Stimulated activated memory B cell treated with anti-CD40 and anti-IgM and Interleukin-4, amounts not matched to agents 10 μg/mL and 1 μg/mL and 100 μg/mL, for 72 hours (primary cell): ENCODE measurements around the gene TACR2.

Experiments
- ATAC-seq: fragments of 150-1000 bp; cut with Tn5 transposase; 2 replicates; pipeline ENCODE4 v1.10.0; 2021
- H3K27ac Mint-ChIP-seq: one replicate; pipeline ENCODE4 v1.8.0; 2022; ENCODE audit warnings: mild to moderate bottlenecking, mixed read lengths
- H3K27me3 Mint-ChIP-seq: one replicate; pipeline ENCODE4 v1.8.0; 2022; ENCODE audit warnings: mixed read lengths
- H3K36me3 Mint-ChIP-seq: one replicate; pipeline ENCODE4 v1.8.0; 2022; ENCODE audit warnings: mixed read lengths
- H3K4me1 Mint-ChIP-seq: one replicate; pipeline ENCODE4 v1.8.0; 2022; ENCODE audit warnings: mixed read lengths
- H3K4me3 Mint-ChIP-seq: one replicate; pipeline ENCODE4 v1.8.0; 2022; ENCODE audit warnings: mild to moderate bottlenecking, moderate library complexity, mixed read lengths
- H3K9me3 Mint-ChIP-seq: one replicate; pipeline ENCODE4 v1.8.0; 2022; ENCODE audit warnings: mixed read lengths

Gene TACR2

GRCh38 chr10:69437321-69438259, 20.9 kb upstream of the TACR2 start:
- Mint-ChIP-seq H3K9me3 (no peaks in the 10 kb centered on the region), H3K4me1 (no peaks in the 10 kb centered on the region), H3K27me3 (peaks cover 61% of the 10 kb centered on the region), H3K4me3 (no peak overlapping the region), H3K36me3 (no peaks in the 10 kb centered on the region), H3K27ac (no peak overlapping the region)
- ATAC-seq, result no peak

- no peaks in the 10 kb centered on the region for H3K9me3 Mint-ChIP-seq
- no peak overlapping the region for H3K4me3 Mint-ChIP-seq
- H3K27me3 Mint-ChIP-seq, result peaks cover 49% of the 10 kb centered on the region
- no peak for ATAC-seq
- no peaks in the 10 kb centered on the region for H3K36me3 Mint-ChIP-seq
- no peaks in the 10 kb centered on the region for H3K4me1 Mint-ChIP-seq
- no peak overlapping the region for H3K27ac Mint-ChIP-seq
Measured at GRCh38 chr10:69435966-69436520, 19.3 kb upstream of the TACR2 start.

- H3K27me3 Mint-ChIP-seq, result peaks cover 47% of the 10 kb centered on the region
- no peaks in the 10 kb centered on the region for H3K4me1 Mint-ChIP-seq
- H3K4me3 Mint-ChIP-seq, result no peak overlapping the region
- no peaks in the 10 kb centered on the region for H3K36me3 Mint-ChIP-seq
- no peak for ATAC-seq
- no peak overlapping the region for H3K27ac Mint-ChIP-seq
- H3K9me3 Mint-ChIP-seq, result no peaks in the 10 kb centered on the region
Measured at GRCh38 chr10:69434926-69435325, 18.2 kb upstream of the TACR2 start.

GRCh38 chr10:69434169-69434568, 17.5 kb upstream of the TACR2 start:
- peaks cover 39% of the 10 kb centered on the region for H3K27me3 Mint-ChIP-seq
- no peak overlapping the region for H3K27ac Mint-ChIP-seq
- no peaks in the 10 kb centered on the region for H3K4me1 Mint-ChIP-seq
- no peak overlapping the region for H3K4me3 Mint-ChIP-seq
- no peak for ATAC-seq
- H3K9me3 Mint-ChIP-seq, result no peaks in the 10 kb centered on the region
- H3K36me3 Mint-ChIP-seq, result no peaks in the 10 kb centered on the region

- Mint-ChIP-seq H3K4me3 (no peak overlapping the region), H3K27ac (no peak overlapping the region), H3K4me1 (peaks cover 15% of the 10 kb centered on the region), H3K9me3 (peaks cover 3% of the 10 kb centered on the region), H3K27me3 (no peaks in the 10 kb centered on the region), H3K36me3 (no peaks in the 10 kb centered on the region)
- ATAC-seq, result no peak
Measured at GRCh38 chr10:69428165-69428564, 11.4 kb upstream of the TACR2 start.

- Mint-ChIP-seq H3K9me3 (peaks cover 3% of the 10 kb centered on the region), H3K27me3 (no peaks in the 10 kb centered on the region), H3K4me3 (no peak overlapping the region), H3K27ac (no peak overlapping the region), H3K4me1 (peaks cover 15% of the 10 kb centered on the region), H3K36me3 (no peaks in the 10 kb centered on the region)
- ATAC-seq, result no peak
Measured at GRCh38 chr10:69426376-69426727, 9.6 kb upstream of the TACR2 start.

GRCh38 chr10:69425511-69426298, 9.0 kb upstream of the TACR2 start:
- Mint-ChIP-seq H3K27ac (no peak overlapping the region), H3K4me3 (no peak overlapping the region), H3K36me3 (no peaks in the 10 kb centered on the region), H3K4me1 (peaks cover 15% of the 10 kb centered on the region), H3K27me3 (no peaks in the 10 kb centered on the region), H3K9me3 (peaks cover 3% of the 10 kb centered on the region)
- no peak for ATAC-seq

GRCh38 chr10:69425041-69425440, 8.3 kb upstream of the TACR2 start:
- Mint-ChIP-seq H3K27me3 (no peaks in the 10 kb centered on the region), H3K27ac (no peak overlapping the region), H3K4me3 (no peak overlapping the region), H3K9me3 (peaks cover 3% of the 10 kb centered on the region), H3K36me3 (no peaks in the 10 kb centered on the region), H3K4me1 (peaks cover 15% of the 10 kb centered on the region)
- ATAC-seq, result no peak

- H3K36me3 Mint-ChIP-seq, result no peaks in the 10 kb centered on the region
- peaks cover 15% of the 10 kb centered on the region for H3K4me1 Mint-ChIP-seq
- H3K27me3 Mint-ChIP-seq, result no peaks in the 10 kb centered on the region
- H3K4me3 Mint-ChIP-seq, result no peak overlapping the region
- no peak overlapping the region for H3K27ac Mint-ChIP-seq
- H3K9me3 Mint-ChIP-seq, result peaks cover 3% of the 10 kb centered on the region
- no peak for ATAC-seq
Measured at GRCh38 chr10:69422676-69423075, 6.0 kb upstream of the TACR2 start.

GRCh38 chr10:69421611-69422308, 5.0 kb upstream of the TACR2 start:
- Mint-ChIP-seq H3K4me1 (peaks cover 15% of the 10 kb centered on the region), H3K4me3 (no peak overlapping the region), H3K27me3 (no peaks in the 10 kb centered on the region), H3K9me3 (peaks cover 3% of the 10 kb centered on the region), H3K36me3 (no peaks in the 10 kb centered on the region), H3K27ac (no peak overlapping the region)
- ATAC-seq, result no peak

GRCh38 chr10:69419744-69420126, 3.0 kb upstream of the TACR2 start:
- Mint-ChIP-seq H3K36me3 (no peaks in the 10 kb centered on the region), H3K9me3 (peaks cover 3% of the 10 kb centered on the region), H3K4me1 (peaks cover 8% of the 10 kb centered on the region), H3K4me3 (no peak overlapping the region), H3K27me3 (peaks cover 9% of the 10 kb centered on the region), H3K27ac (no peak overlapping the region)
- ATAC-seq, result no peak

- H3K27me3 Mint-ChIP-seq, result peaks cover 9% of the 10 kb centered on the region
- peaks cover 6% of the 10 kb centered on the region for H3K4me1 Mint-ChIP-seq
- H3K4me3 Mint-ChIP-seq, result no peak overlapping the region
- H3K36me3 Mint-ChIP-seq, result no peaks in the 10 kb centered on the region
- ATAC-seq, result no peak
- peaks cover 3% of the 10 kb centered on the region for H3K9me3 Mint-ChIP-seq
- no peak overlapping the region for H3K27ac Mint-ChIP-seq
Measured at GRCh38 chr10:69419096-69419743, 2.5 kb upstream of the TACR2 start.

GRCh38 chr10:69418052-69418752, 1.5 kb upstream of the TACR2 start:
- Mint-ChIP-seq H3K36me3 (no peaks in the 10 kb centered on the region), H3K9me3 (no peaks in the 10 kb centered on the region), H3K4me3 (no peak overlapping the region), H3K4me1 (peaks cover 4% of the 10 kb centered on the region), H3K27me3 (peaks cover 9% of the 10 kb centered on the region), H3K27ac (no peak overlapping the region)
- no peak for ATAC-seq

- peaks cover 7% of the 10 kb centered on the region for H3K4me1 Mint-ChIP-seq
- H3K27ac Mint-ChIP-seq, result no peak overlapping the region
- H3K27me3 Mint-ChIP-seq, result peaks cover 9% of the 10 kb centered on the region
- no peak for ATAC-seq
- H3K4me3 Mint-ChIP-seq, result no peak overlapping the region
- no peaks in the 10 kb centered on the region for H3K9me3 Mint-ChIP-seq
- no peaks in the 10 kb centered on the region for H3K36me3 Mint-ChIP-seq
Measured at GRCh38 chr10:69417542-69417941, 824 bp upstream of the TACR2 start.
